H9 (cell line): ENCODE measurements around the gene ADGRB3. TPM values are rescaled to one million over a fixed set of nuclear protein-coding genes. Genes with fewer than 3 reads are reported as not detected.

Source experiments
- DNase-seq: peaks from one replicate; pipeline ENCODE4 v3.0.0-alpha.2; 2017
- H2AFZ ChIP-seq: one replicate; pipeline ENCODE4 v1.6.1; 2013; ENCODE audit warnings: mild to moderate bottlenecking, low read length, control low read depth, moderate library complexity
- H2AK5ac ChIP-seq: 2 replicates; pipeline ENCODE4 v1.6.1; 2013; ENCODE audit warnings: low read length, control low read depth, mixed read lengths; ENCODE audit not compliant: insufficient read length
- H2BK120ac ChIP-seq: one replicate; pipeline ENCODE4 v1.6.1; 2013; ENCODE audit warnings: low read depth, mild to moderate bottlenecking, low read length, control low read depth, inconsistent platforms; ENCODE audit not compliant: poor library complexity, severe bottlenecking
- H2BK12ac ChIP-seq: 2 replicates; pipeline ENCODE4 v1.6.1; 2013; ENCODE audit warnings: low read length, control low read depth, mixed read lengths, low read depth; ENCODE audit not compliant: insufficient read length
- H2BK15ac ChIP-seq: 2 replicates; pipeline ENCODE4 v1.6.1; 2013; ENCODE audit warnings: low read depth, low read length, control low read depth
- H2BK20ac ChIP-seq: one replicate; pipeline ENCODE4 v1.6.1; 2013; ENCODE audit warnings: low read depth, mild to moderate bottlenecking, low read length, control low read depth, inconsistent platforms; ENCODE audit not compliant: poor library complexity, severe bottlenecking
- H2BK5ac ChIP-seq: 2 replicates; pipeline ENCODE4 v1.6.1; 2013; ENCODE audit warnings: low read length, control low read depth, mixed read lengths; ENCODE audit not compliant: insufficient read length
- H3K14ac ChIP-seq: 2 replicates; pipeline ENCODE4 v1.6.1; 2013; ENCODE audit warnings: low read length, control low read depth; ENCODE audit not compliant: insufficient read depth
- H3K18ac ChIP-seq: 2 replicates; pipeline ENCODE4 v1.6.1; 2013; ENCODE audit warnings: low read depth, mild to moderate bottlenecking, mixed read lengths, low read length, control low read depth; ENCODE audit not compliant: insufficient read length
- H3K23ac ChIP-seq: 2 replicates; pipeline ENCODE4 v1.6.1; 2013; ENCODE audit warnings: low read length, control low read depth, mixed read lengths, low read depth; ENCODE audit not compliant: insufficient read length
- H3K23me2 ChIP-seq: 2 replicates; pipeline ENCODE4 v1.6.1; 2013; ENCODE audit warnings: low read depth, mild to moderate bottlenecking, mixed read lengths, low read length, control low read depth; ENCODE audit not compliant: insufficient read length, poor library complexity, severe bottlenecking
- H3K27ac ChIP-seq: 2 replicates; pipeline ENCODE4 v1.5.1; 2013; ENCODE audit warnings: low read length, control low read depth, mixed read lengths, low read depth; ENCODE audit not compliant: insufficient read length
- H3K27me3 ChIP-seq: 2 replicates; pipeline ENCODE4 v1.6.1; 2013; ENCODE audit warnings: low read length, control low read depth, inconsistent platforms; ENCODE audit not compliant: insufficient read depth
- H3K4ac ChIP-seq: 2 replicates; pipeline ENCODE4 v1.6.1; 2013; ENCODE audit warnings: low read depth, mild to moderate bottlenecking, control low read depth, inconsistent platforms, low read length, moderate library complexity
- H3K4me1 ChIP-seq: 2 replicates; pipeline ENCODE4 v1.6.1; 2013; ENCODE audit warnings: low read length, control low read depth, inconsistent platforms; ENCODE audit not compliant: insufficient read depth
- H3K4me2 ChIP-seq: 2 replicates; pipeline ENCODE4 v1.6.1; 2013; ENCODE audit warnings: low read length, control low read depth, mixed read lengths; ENCODE audit not compliant: insufficient read length, insufficient read depth
- H3K56ac ChIP-seq: 2 replicates; pipeline ENCODE4 v1.6.1; 2013; ENCODE audit warnings: low read depth, mild to moderate bottlenecking, mixed read lengths, low read length, control low read depth; ENCODE audit not compliant: insufficient read length
- H3K79me1 ChIP-seq: 2 replicates; pipeline ENCODE4 v1.6.1; 2013; ENCODE audit warnings: low read depth, mild to moderate bottlenecking, moderate library complexity, low read length, control low read depth, inconsistent platforms; ENCODE audit not compliant: insufficient read depth, poor library complexity, severe bottlenecking
- H3K79me2 ChIP-seq: 2 replicates; pipeline ENCODE4 v1.6.1; 2013; ENCODE audit warnings: low read length, control low read depth, inconsistent platforms; ENCODE audit not compliant: insufficient read depth
- H3K9ac ChIP-seq: 2 replicates; pipeline ENCODE4 v1.6.1; 2013; ENCODE audit warnings: low read length, control low read depth, mixed read lengths; ENCODE audit not compliant: insufficient read length; ENCODE audit errors: extremely low read depth
- H3K9me3 ChIP-seq: one replicate; pipeline ENCODE4 v1.6.1; 2013; ENCODE audit warnings: low read depth, low read length, inconsistent platforms; ENCODE audit not compliant: control insufficient read depth
- H3T11ph ChIP-seq: one replicate; pipeline ENCODE4 v1.6.1; 2013; ENCODE audit warnings: mild to moderate bottlenecking, low read length, control low read depth, inconsistent platforms
- H4K20me1 ChIP-seq: one replicate; pipeline ENCODE4 v1.6.1; 2013; ENCODE audit not compliant: control insufficient read depth, insufficient read length, insufficient read depth
- H4K5ac ChIP-seq: 2 replicates; pipeline ENCODE4 v1.6.1; 2013; ENCODE audit warnings: low read depth, mild to moderate bottlenecking, mixed read lengths, low read length, control low read depth; ENCODE audit not compliant: insufficient read length
- H4K8ac ChIP-seq: replicated peaks from 2 replicates; pipeline ENCODE4 v1.6.1; 2013; ENCODE audit warnings: low read length, control low read depth, mixed read lengths, low read depth; ENCODE audit not compliant: insufficient read length
- H4K91ac ChIP-seq: 2 replicates; pipeline ENCODE4 v1.6.1; 2013; ENCODE audit warnings: low read depth, mild to moderate bottlenecking, moderate library complexity, mixed read lengths, low read length, control low read depth; ENCODE audit not compliant: insufficient read length
- H3K27ac Mint-ChIP-seq, 3 experiments: 2 replicates in 2 of 3; 3 replicates in 1 of 3; pipeline ENCODE4 v1.8.0; 2020 to 2021; ENCODE audit warnings: mixed read lengths in 3 of 3, mild to moderate bottlenecking in 1 of 3, moderate library complexity in 1 of 3
- H3K27me3 Mint-ChIP-seq: 2 replicates; pipeline ENCODE4 v1.8.0; 2021; ENCODE audit warnings: low read depth, mild to moderate bottlenecking, moderate library complexity, mixed read lengths
- H3K36me3 Mint-ChIP-seq, 3 experiments: 2 replicates in 2 of 3; 3 replicates in 1 of 3; pipeline ENCODE4 v1.8.0; 2020 to 2021; ENCODE audit warnings: low read depth in 3 of 3, mixed read lengths in 3 of 3; ENCODE audit not compliant: insufficient read depth in 1 of 3
- H3K4me1 Mint-ChIP-seq, 2 experiments: 2 replicates each; pipeline ENCODE4 v1.8.0; 2020; ENCODE audit warnings: mixed read lengths in 2 of 2
- H3K4me3 Mint-ChIP-seq, 2 experiments: 2 replicates in 1 of 2; 3 replicates in 1 of 2; pipeline ENCODE4 v1.8.0; 2020 to 2021; ENCODE audit warnings: mild to moderate bottlenecking in 2 of 2, mixed read lengths in 2 of 2, moderate library complexity in 1 of 2
- H3K9me3 Mint-ChIP-seq, 2 experiments: 2 replicates in 1 of 2; 3 replicates in 1 of 2; pipeline ENCODE4 v1.8.0; 2020; ENCODE audit warnings: mild to moderate bottlenecking in 2 of 2, mixed read lengths in 2 of 2, moderate library complexity in 1 of 2
- CTCF ChIP-seq: fragments of 200-600 bp; sonication (generic); conservative IDR thresholded peaks from 3 replicates; pipeline ENCODE4 v1.8.0; 2021; ENCODE audit warnings: antibody characterized with exemption, mild to moderate bottlenecking
- WGBS: extraction: QIAGEN DNeasy Blood & Tissue Kit; methylation state at CpG from one replicate; pipeline ENCODE4 v1.1.7; 2013; ENCODE audit warnings: missing lambda C conversion rate, low lambda C conversion rate, mixed read lengths; ENCODE audit not compliant: insufficient read length; ENCODE audit errors: extremely low coverage; 5-methylcytosine and 5-hydroxymethylcytosine counted together
- total RNA-seq: library from RNA; stranded (reverse); gene quantifications from 2 replicates; pipeline ENCODE4 v1.2.1, GENCODE V29; 2021

Gene ADGRB3
- total RNA-seq, 1 experiment from 2014 or later = 0.37 TPM

GRCh38 chr6:68895929-68896328, 260.8 kb downstream of the ADGRB3 start:
- Histone ChIP-seq H3K4me2 (no peak overlapping the region), H3K18ac (no peak overlapping the region), H2AK5ac (no peak overlapping the region), H3K9ac (no peak overlapping the region), H4K8ac (no peak overlapping the region), H3K27ac (no peak overlapping the region), H2BK5ac (no peak overlapping the region), H3K56ac (no peak overlapping the region), H4K5ac (no peak overlapping the region), H3T11ph (no peak overlapping the region), H3K4me1 (no peaks in the 10 kb centered on the region), H3K9me3 (no peaks in the 10 kb centered on the region), H4K91ac (no peak overlapping the region), H2BK15ac (no peak overlapping the region), H3K27me3 (no peaks in the 10 kb centered on the region), H2BK12ac (no peak overlapping the region), H4K20me1 (no peaks in the 10 kb centered on the region), H3K79me2 (no peaks in the 10 kb centered on the region), H2BK120ac (no peak overlapping the region), H3K14ac (no peak overlapping the region), H3K4ac (no peak overlapping the region), H2BK20ac (no peak overlapping the region), H3K23ac (no peak overlapping the region), H2AFZ (no peak overlapping the region), H3K23me2 (no peaks in the 10 kb centered on the region), H3K79me1 (no peaks in the 10 kb centered on the region)
- TF ChIP-seq CTCF = no peak
- Mint-ChIP-seq H3K4me3 (no peak overlapping the region), H3K36me3 (peaks cover 0 to 1% (median 0%) of the 10 kb centered on the region in 3 experiments; a peak in 2 of 7 replicates), H3K4me1 (no peaks in the 10 kb centered on the region), H3K9me3 (peaks cover 1 to 2% of the 10 kb centered on the region in 2 experiments; a peak in 3 of 5 replicates), H3K27ac (no peak overlapping the region), H3K27me3 (peaks cover 2% of the 10 kb centered on the region; the same call in 1 of the 2 replicates)
- WGBS = no CpG with 5 or more reads among the region's 1 CpG
- DNase-seq = no peak
